Brain microvascular endothelial cell (primary cell): Measurements from ENCODE around the gene TMEM232.
A peak's percentile ranks its signal among the peaks of the same experiment; 100 is the strongest.

Experiments
- DNase-seq: peaks from one replicate; pipeline ENCODE4 v3.0.0-alpha.2; 2020
- H3K27ac ChIP-seq: fragments of 250-450 bp; sonication (Bioruptor Pico); 2 replicates; pipeline ENCODE4 v1.5.1; 2020; ENCODE audit warnings: mild to moderate bottlenecking, moderate library complexity
- H3K27me3 ChIP-seq: fragments of 250-450 bp; sonication (Bioruptor Pico); replicated peaks from 2 replicates; pipeline ENCODE4 v1.5.1; 2020; ENCODE audit warnings: mild to moderate bottlenecking
- H3K36me3 ChIP-seq: fragments of 250-450 bp; sonication (Bioruptor Pico); replicated peaks from 2 replicates; pipeline ENCODE4 v1.5.1; 2020; ENCODE audit warnings: mild to moderate bottlenecking
- H3K4me3 ChIP-seq: 2 replicates; pipeline ENCODE4 v1.5.1; 2011; ENCODE audit warnings: low read depth, mild to moderate bottlenecking, control low read depth, low read length, moderate library complexity
- CTCF ChIP-seq: IDR thresholded peaks from 2 replicates; pipeline ENCODE4 v1.5.1; 2011; ENCODE audit warnings: low read depth, mild to moderate bottlenecking, moderate library complexity, low read length, control low read depth, inconsistent platforms; ENCODE audit errors: missing control alignments
- in situ Hi-C: cut with HindIII; loops from 2 replicates; pipeline ENCODE4 v1.10.0; 2017; ENCODE audit warnings: low sequenced_read_pairs, low pct_ligation_motif_present

The TMEM232 gene

GRCh38 chr5:110726249-110727024 lies at the start of gene TMEM232:
Gene TMEM232 (minus strand): TSS chr5:110726671. CDS start chr5:110667352, 59,319 bp downstream.
- peak within 1 kb of the TSS; percentile 46 for H3K4me3 ChIP-seq
- in situ Hi-C loops, result no loop called here

GRCh38 chr5:110770286-110770685 lies 43.8 kb upstream of the TMEM232 start:
- no peaks in the 10 kb centered on the region for H3K36me3 ChIP-seq
- H3K27me3 ChIP-seq, result no peaks in the 10 kb centered on the region
- H3K4me3 ChIP-seq, result no peak overlapping the region
- H3K27ac ChIP-seq, result no peak overlapping the region
- TF ChIP-seq CTCF, result no peak
- no peak for DNase-seq
- in situ Hi-C loops, result no loop called here

More at GRCh38 chr5:110726249-110727024, at the start of gene TMEM232:
- DNase-seq, result peak; percentile 59
- Histone ChIP-seq H3K36me3 (no peaks in the 10 kb centered on the region), H3K27me3 (no peaks in the 10 kb centered on the region), H3K27ac (no peak within 1 kb of the TSS)
- TF ChIP-seq CTCF, result no peak

- H3K27ac ChIP-seq, result peak overlapping the region; percentile 33
- no peaks in the 10 kb centered on the region for H3K27me3 ChIP-seq
- TF ChIP-seq CTCF, result no peak
- no peaks in the 10 kb centered on the region for H3K36me3 ChIP-seq
- DNase-seq, result peak; percentile 44
- in situ Hi-C loops, result no loop called here
- no peak overlapping the region for H3K4me3 ChIP-seq
Measured at GRCh38 chr5:110769000-110769681, 42.7 kb upstream of the TMEM232 start.

- Histone ChIP-seq H3K27me3 (no peaks in the 10 kb centered on the region), H3K27ac (no peak overlapping the region), H3K4me3 (no peak overlapping the region), H3K36me3 (no peaks in the 10 kb centered on the region)
- peak; percentile 11 for DNase-seq
- in situ Hi-C loops, result no loop called here
- TF ChIP-seq CTCF, result no peak
Measured at GRCh38 chr5:110768138-110768860, 41.8 kb upstream of the TMEM232 start.

- Histone ChIP-seq H3K36me3 (peaks cover 15% of the 10 kb centered on the region), H3K27me3 (no peaks in the 10 kb centered on the region), H3K4me3 (no peak overlapping the region), H3K27ac (no peak overlapping the region)
- no peak for DNase-seq
- in situ Hi-C loops, result no loop called here
- TF ChIP-seq CTCF, result no peak
Measured at GRCh38 chr5:110760158-110760557, 33.7 kb upstream of the TMEM232 start.
